GM20431 (cell line): ENCODE data around the gene KRTAP12-2.

Experiments
- in situ Hi-C: fragments of 300-500 bp; cut with MseI, MboI; formaldehyde crosslinking; loops from one replicate; pipeline ENCODE4 v1.15.0; 2020; ENCODE audit warnings: low sequenced_read_pairs; ENCODE audit not compliant: unreplicated experiment

The KRTAP12-2 gene

DNA sequence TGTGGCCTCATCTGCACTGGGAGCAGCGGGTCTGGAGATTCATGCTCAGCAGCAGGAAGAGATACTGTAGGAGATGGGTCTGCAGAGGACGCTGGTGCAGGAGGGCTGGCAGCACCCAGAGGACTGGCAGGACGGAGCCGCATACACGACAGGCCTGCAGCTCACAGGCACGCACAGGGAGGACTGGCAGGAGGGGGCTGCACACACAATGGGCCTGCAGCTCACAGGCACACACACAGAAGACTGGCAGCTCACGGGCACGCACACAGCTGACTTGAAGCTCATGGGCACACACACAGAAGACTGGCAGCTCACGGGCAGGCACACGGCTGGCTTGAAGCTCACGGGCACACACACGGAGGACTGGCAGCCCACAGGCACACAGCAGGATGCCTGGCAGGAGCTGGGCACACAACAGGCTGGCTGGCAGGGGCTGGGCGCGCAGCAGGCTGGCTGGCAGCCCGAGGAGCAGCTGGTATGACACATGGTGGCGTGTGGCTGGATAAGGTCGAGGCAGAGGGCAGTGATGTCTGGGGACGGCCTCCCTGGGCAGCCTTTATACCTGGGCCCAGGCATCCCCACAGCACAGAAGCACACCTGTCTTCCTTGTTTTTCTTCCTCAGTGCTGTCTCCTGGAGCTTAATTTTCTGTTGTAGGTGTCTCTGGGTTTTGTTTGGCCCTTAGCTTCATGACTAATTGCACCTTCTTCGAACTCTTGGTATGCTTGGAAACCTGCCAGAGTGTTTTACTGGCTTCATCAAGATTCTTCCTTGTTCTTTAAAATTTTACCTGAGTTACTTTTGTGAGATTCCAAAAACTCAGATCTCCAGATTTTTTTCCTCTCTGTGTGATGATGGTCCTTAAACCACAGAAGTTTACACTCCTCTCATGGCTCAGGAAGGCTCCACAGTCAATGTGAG lies at the start of gene KRTAP12-2:
Gene KRTAP12-2 (minus strand): TSS at position 527 of the 920 bp plus-strand sequence. CDS start 41 bp downstream, at position 486.
- in situ Hi-C loops = no loop called here

- in situ Hi-C loops = no loop called here
Measured at GRCh38 chr21:44714905-44715304, 48.2 kb upstream of the KRTAP12-2 start.

DNA sequence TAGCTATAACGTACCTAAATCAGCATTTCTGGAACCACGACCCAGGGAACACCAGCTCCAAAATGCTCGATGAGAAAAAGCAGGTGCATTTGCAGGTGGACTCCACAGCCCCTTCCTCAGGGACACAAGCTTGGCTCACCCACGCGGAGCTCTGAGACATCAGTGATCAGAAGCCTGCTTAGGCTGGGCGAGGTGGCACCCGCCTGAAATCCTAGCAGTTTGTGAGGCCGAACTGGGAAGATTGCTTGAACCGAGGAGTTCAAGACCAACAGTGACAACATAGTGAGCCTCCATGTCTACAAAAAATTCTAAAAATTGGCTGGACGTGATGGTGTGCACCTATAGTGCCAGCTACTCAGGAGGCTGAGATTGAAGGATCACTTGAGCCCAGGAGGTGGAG lies 47.1 kb upstream of the KRTAP12-2 start:
- in situ Hi-C loops = no loop called here

DNA sequence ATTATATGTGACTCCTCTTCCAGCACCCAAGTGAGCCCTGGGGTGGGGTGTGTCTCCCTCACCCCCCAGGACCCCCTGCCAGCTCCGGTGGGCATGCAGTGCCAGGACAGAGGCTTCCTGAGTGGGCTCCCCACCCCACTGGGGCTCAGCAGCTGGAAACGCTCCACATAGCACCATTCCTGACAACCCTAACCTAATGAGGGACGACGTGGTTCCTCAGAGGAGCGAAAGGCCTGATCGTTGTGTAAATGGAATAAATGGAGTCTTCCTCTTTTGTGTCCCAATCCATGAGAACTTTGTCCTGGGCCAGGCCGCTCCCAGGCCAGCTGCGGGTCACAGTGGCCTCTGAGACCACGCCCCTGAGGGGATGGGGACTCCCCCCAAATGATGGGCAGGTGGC lies 46.4 kb upstream of the KRTAP12-2 start:
- in situ Hi-C loops = no loop called here

DNA sequence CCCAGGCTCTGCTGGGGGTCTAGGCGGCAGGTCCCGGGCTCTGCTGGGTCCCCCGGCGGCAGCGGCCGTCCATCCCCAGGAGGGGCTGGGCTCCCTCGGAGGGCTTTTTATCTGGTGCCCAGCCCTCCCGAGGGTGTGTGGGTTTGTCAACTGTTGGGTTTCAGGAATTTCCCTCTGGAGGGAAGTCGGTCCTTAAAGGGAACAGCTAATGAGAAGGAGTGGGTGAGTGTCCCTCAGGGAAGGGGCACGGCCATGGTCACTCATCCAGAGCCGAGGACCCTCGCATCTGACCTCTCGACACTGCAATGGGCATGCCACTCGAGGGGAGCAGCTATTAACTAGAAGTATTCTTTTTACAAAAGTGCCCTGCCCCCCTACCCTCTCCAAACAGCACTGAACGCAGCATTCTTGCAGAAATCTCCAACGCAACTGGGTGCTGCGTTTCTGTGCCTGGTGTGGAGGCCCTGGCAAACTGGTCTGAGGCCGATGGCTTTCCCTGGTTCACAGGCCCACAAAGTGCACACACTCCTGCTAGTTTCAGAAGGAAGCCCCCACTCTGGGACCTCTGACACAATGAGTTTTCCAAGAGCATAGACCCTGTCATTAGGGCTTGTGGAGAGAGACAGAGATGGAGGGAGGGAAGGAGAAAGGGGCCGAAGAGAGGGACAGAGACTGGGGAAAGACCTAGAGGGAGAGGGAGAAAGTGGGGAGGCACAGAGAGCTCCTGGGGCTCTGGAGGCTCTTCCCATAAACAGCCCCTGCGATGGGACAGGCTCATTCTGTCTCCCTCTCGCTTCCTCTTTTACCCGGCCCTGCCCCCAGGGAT lies 45.7 kb upstream of the KRTAP12-2 start:
- in situ Hi-C loops = no loop called here

GRCh38 chr21:44711327-44712202 lies 44.8 kb upstream of the KRTAP12-2 start, which contains the start of gene TSPEAR:
Gene TSPEAR (minus strand): TSS chr21:44711572. CDS start chr21:44711514, 58 bp downstream.
- in situ Hi-C loops = no loop called here

- in situ Hi-C loops = no loop called here
Measured at GRCh38 chr21:44710756-44711326, 44.1 kb upstream of the KRTAP12-2 start.

DNA sequence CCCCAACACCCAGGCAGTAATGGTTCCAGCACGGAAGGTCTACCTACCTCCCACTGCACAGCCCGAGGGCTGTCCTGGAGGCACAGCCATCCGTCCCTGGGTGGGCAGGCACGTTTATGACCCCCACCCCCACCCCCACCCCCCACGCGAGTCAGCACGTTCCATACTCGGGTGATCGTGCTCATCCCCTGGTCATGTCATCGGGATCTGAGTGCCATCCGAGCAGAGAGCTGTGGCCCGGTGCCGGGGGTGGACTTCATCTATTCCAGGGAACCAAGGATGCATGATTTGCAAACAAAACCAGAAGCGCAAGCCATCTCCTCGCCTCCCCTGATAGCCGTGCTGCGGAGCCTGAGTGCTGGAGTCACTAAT lies 43.6 kb upstream of the KRTAP12-2 start:
- in situ Hi-C loops = no loop called here

GRCh38 chr21:44709426-44710293 lies 42.9 kb upstream of the KRTAP12-2 start:
- in situ Hi-C loops = no loop called here

GRCh38 chr21:44708866-44709425 lies 42.2 kb upstream of the KRTAP12-2 start:
- in situ Hi-C loops = no loop called here

GRCh38 chr21:44708213-44708865 lies 41.6 kb upstream of the KRTAP12-2 start:
- in situ Hi-C loops = no loop called here

DNA sequence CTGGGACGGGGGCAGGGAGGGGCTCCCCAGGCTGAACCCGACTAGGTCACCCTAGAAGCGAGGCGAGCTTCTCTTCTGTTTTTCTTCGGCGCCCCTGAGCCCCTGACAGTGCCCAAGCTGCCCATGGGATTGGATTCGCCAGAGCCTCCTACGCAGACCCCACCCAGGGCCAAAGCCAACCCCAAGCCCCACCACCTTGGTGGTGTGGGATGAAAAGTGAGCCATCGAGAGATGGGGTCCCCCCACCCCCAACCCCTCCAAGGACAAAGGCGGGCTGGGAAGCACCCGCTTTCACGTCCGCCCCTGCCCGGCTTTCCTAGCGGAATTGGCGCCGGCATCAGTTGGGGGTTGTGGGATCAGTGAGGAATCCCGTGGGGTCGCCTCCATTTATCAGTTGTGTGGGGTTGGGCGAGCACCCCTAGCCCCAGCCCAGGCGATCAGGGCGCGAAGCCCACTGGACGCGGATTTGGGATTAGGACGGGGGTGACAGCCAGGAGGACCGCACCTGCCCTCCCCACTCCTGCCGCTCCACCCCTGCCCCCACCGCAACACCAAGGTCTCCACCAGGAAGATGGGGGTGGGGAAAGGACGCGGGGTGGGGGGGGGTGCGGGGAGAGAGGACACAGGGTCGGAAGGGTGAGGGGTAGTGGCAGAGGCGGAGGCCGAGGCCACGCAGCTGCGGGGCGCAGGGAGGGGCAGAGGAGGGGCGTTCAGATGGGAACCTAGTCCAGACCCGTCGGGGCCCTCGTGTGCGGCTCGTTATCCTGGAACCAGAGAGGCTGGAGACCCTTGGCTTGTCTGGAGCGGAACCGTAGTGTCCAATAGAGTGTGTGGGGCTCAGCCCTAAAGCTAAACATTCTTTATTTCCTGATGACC lies 40.2 kb upstream of the KRTAP12-2 start:
- in situ Hi-C loops = no loop called here

- in situ Hi-C loops = no loop called here
Measured at GRCh38 chr21:44706026-44706705, 39.4 kb upstream of the KRTAP12-2 start.

DNA sequence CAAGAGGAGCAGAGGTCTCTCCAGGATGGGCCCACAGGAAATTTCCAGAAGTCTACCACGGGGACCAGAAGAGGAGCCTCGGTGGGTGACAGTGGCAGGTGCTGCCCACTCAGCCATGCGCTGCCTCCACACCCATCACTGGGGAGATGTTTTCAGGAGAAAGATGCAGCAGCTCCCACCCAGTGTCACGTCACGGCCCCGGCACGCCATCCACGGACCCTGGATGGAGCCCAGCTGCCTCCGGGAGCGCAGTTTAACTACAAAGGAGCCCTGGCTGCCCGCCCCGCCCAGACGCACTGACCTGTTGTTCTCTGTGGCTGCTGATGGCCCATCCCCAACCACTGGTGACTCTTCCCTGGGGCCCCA lies 37.9 kb upstream of the KRTAP12-2 start:
- in situ Hi-C loops = no loop called here

DNA sequence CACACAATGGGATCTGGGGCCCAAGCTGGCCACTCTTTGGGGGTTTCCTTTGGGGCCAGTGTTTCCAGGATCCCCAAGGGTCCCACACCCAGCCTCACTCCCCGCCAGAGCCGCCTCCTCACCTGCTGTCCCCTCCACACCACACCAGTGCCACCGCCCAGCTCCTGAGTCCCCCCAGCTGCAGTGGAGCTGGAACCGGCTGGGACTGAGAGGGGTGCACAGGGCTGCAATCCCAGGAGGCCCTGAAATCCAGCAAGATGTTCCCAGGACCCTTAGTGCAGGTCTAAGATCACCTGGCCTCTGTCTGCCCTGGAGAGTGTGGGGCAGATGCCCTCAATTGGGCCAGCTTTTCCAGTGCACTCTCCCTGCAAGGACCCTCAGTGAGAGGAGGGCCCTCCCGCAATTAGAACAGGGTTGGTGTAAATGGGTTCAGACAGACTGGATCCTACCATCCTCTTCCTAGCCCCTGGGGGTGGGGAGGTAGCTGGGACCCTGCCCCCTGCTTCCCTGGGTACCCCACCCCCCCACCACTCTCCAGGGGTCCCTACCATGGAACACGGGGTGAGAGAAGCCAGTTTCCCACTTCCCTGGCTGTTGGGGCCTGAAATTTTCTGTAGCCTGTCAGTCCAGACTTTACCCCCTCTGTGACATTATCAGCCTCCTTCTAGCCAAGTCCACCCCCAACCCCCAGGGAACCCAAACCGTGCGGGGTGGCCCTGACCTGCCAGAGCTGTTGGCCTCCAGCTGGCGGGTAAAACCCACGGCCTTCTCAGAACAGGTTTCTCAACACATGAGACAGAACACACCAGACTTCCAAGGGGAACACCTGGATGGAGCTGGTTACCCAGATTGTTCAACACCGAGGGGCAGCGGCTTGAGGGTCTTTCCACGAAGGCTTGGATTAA lies 37.3 kb upstream of the KRTAP12-2 start:
- in situ Hi-C loops = no loop called here
